AG04450 (cell line): ENCODE results near the gene P4HB. TPM values are rescaled to one million over a fixed set of nuclear protein-coding genes. Genes with fewer than 3 reads are reported as not detected.

Experiments
- CTCF ChIA-PET: fragments of 300-600, 350-600 bp; formaldehyde crosslinking; extraction: SDS; loops from one replicate; lab custom pipeline; 2022; ENCODE audit warnings: antibody characterized with exemption, inconsistent platforms; lab: Charles Lee
- POLR2A ChIA-PET: fragments of 350-600 bp; formaldehyde crosslinking; extraction: SDS; loops from one replicate; lab custom pipeline; 2021; ENCODE audit warnings: antibody characterized with exemption, inconsistent platforms; lab: Yijun Ruan, JAX
- DNase-seq: peaks from one replicate; pipeline ENCODE4 v3.0.0-alpha.2; 2011; ENCODE audit warnings: low read depth, low spot score
- H3K27ac ChIP-seq: one replicate; pipeline ENCODE4 v1.5.1; 2012; ENCODE audit warnings: low read depth, low read length, control low read depth
- H3K27me3 ChIP-seq: one replicate; pipeline ENCODE4 v1.6.0; 2012; ENCODE audit warnings: low read length; ENCODE audit not compliant: control insufficient read depth, insufficient read depth
- H3K4me3 ChIP-seq: 2 replicates; pipeline ENCODE4 v1.5.1; 2011; ENCODE audit warnings: mild to moderate bottlenecking, low read depth, low read length, control low read depth
- H3K9me3 ChIP-seq: 2 replicates; pipeline ENCODE4 v1.5.1; 2012; ENCODE audit warnings: low read length; ENCODE audit not compliant: control insufficient read depth, insufficient read depth
- CTCF ChIP-seq: IDR thresholded peaks from 2 replicates; pipeline ENCODE4 v1.5.1; 2011; ENCODE audit warnings: low read depth, low read length, control low read depth, inconsistent platforms
- polyA plus RNA-seq: library from polyadenylated mRNA; depleted of rRNA; stranded (reverse); fragments of >200 nt; gene quantifications from 2 replicates; pipeline ENCODE4 v1.2.3, GENCODE V29; 2011

P4HB gene
- polyA plus RNA-seq, 1 experiment = 158 TPM

GRCh38 chr17:81821603-81822311, 38.6 kb downstream of the P4HB start:
- Histone ChIP-seq H3K9me3 (no peaks in the 10 kb centered on the region; the same call in 1 of the 2 replicates), H3K4me3 (no peak overlapping the region), H3K27ac (no peak overlapping the region), H3K27me3 (peaks cover 2% of the 10 kb centered on the region)
- ChIA-PET POLR2A (interaction anchor here (0.6 to 1.2 kb wide), 2 partner anchors 9 to 12 kb away, joined by 3 to 4 read pairs; partner anchors contain the start of gene MCRIP1), CTCF (interaction anchor here (0.6 kb wide), 1 partner anchor 201 kb away, joined by 3 read pairs; the partner anchor contains the start of gene CENPX)
- peak; percentile 63 for TF ChIP-seq CTCF
- DNase-seq = no peak

GRCh38 chr17:81821147-81821546, 39.2 kb downstream of the P4HB start:
- no peak for DNase-seq
- Histone ChIP-seq H3K9me3 (no peaks in the 10 kb centered on the region; the same call in 1 of the 2 replicates), H3K27me3 (peaks cover 2% of the 10 kb centered on the region), H3K4me3 (no peak overlapping the region), H3K27ac (no peak overlapping the region)
- TF ChIP-seq CTCF = no peak
- ChIA-PET CTCF (interaction anchor here (0.9 kb wide), 1 partner anchor 49 kb away, joined by 3 read pairs; no protein-coding TSS in a partner anchor), POLR2A (interaction anchor here (0.6 to 1.2 kb wide), 2 partner anchors 10 to 12 kb away, joined by 3 to 4 read pairs; partner anchors contain the start of gene MCRIP1)

GRCh38 chr17:81819708-81820107, 40.6 kb downstream of the P4HB start:
- Histone ChIP-seq H3K27ac (no peak overlapping the region), H3K4me3 (no peak overlapping the region), H3K9me3 (no peaks in the 10 kb centered on the region; the same call in 1 of the 2 replicates), H3K27me3 (peaks cover 2% of the 10 kb centered on the region)
- DNase-seq = no peak
- no peak for TF ChIP-seq CTCF
- POLR2A ChIA-PET = interaction anchor here (0.7 kb wide), 1 partner anchor 26 kb away, joined by 11 read pairs; no protein-coding TSS in a partner anchor
- CTCF ChIA-PET = no interaction called here

- CTCF ChIA-PET = no interaction called here
- POLR2A ChIA-PET = interaction anchor here (1.2 kb wide), 1 partner anchor 91 kb away, joined by 3 read pairs; no protein-coding TSS in a partner anchor
- no peak for TF ChIP-seq CTCF
Measured at GRCh38 chr17:81817758-81818147, 42.6 kb downstream of the P4HB start.

GRCh38 chr17:81815646-81815986, 44.7 kb downstream of the P4HB start:
- H3K27ac ChIP-seq = no peak overlapping the region
- ChIA-PET POLR2A (no interaction called here), CTCF (interaction anchor here (0.6 kb wide), 1 partner anchor 136 kb away, joined by 3 read pairs; no protein-coding TSS in a partner anchor)
- no peak for TF ChIP-seq CTCF
- H3K27me3 ChIP-seq = peaks cover 7% of the 10 kb centered on the region
- DNase-seq = no peak
- H3K9me3 ChIP-seq = no peaks in the 10 kb centered on the region; the same call in 1 of the 2 replicates
- no peak overlapping the region for H3K4me3 ChIP-seq

More at GRCh38 chr17:81817758-81818147, 42.6 kb downstream of the P4HB start:
- H3K4me3 ChIP-seq = no peak overlapping the region
- no peaks in the 10 kb centered on the region for H3K9me3 ChIP-seq
- H3K27me3 ChIP-seq = peaks cover 2% of the 10 kb centered on the region
- no peak overlapping the region for H3K27ac ChIP-seq
- no peak for DNase-seq
